Panc1 (cell line): ENCODE measurements around the gene LRRC45. TPM values are rescaled to one million over a fixed set of nuclear protein-coding genes. Genes with fewer than 3 reads are reported as not detected.
A peak's percentile ranks its signal among the peaks of the same experiment; 100 is the strongest.

Experiments
- ATAC-seq: fragments of 200-7000 bp; cut with Tn5 transposase; 2 replicates; pipeline ENCODE4 v1.9.1; 2020; ENCODE audit warnings: mild to moderate bottlenecking, moderate library complexity
- BruUV-seq: library from RNA; stranded (reverse); fragments of 400-500 nt; replicated peaks from 2 replicates; lab custom pipeline; 2021; lab: Mats Ljungman, UMichigan
- CTCF ChIA-PET: fragments of 300-600 bp; sonication (Branson Sonifier 250); formaldehyde crosslinking; loops from one replicate; lab custom pipeline; 2022; ENCODE audit warnings: antibody characterized with exemption; lab: Charles Lee
- POLR2A ChIA-PET: fragments of 300-600 bp; sonication (Branson Sonifier 250); formaldehyde crosslinking; loops from one replicate; lab custom pipeline; 2022; ENCODE audit warnings: antibody characterized with exemption; lab: Charles Lee
- DNase-seq: peaks from one replicate; pipeline ENCODE4 v3.0.0-alpha.2; 2010; ENCODE audit warnings: low read depth, low spot score
- H3K27ac ChIP-seq: 2 replicates; pipeline ENCODE4 v1.5.1; 2011; ENCODE audit warnings: mild to moderate bottlenecking, low read length, inconsistent platforms
- H3K27me3 ChIP-seq: fragments of 200-500 bp; sonication (Bioruptor generic); 2 replicates; pipeline ENCODE4 v1.6.0; 2014; ENCODE audit warnings: low read length, inconsistent platforms; ENCODE audit not compliant: control insufficient read depth, insufficient read depth
- H3K36me3 ChIP-seq: fragments of 200-500 bp; sonication (Bioruptor generic); 2 replicates; pipeline ENCODE4 v1.5.1; 2014; ENCODE audit warnings: inconsistent platforms, mild to moderate bottlenecking, low read length, moderate library complexity; ENCODE audit not compliant: control insufficient read depth, insufficient read depth
- H3K4me1 ChIP-seq: 2 replicates; pipeline ENCODE4 v1.5.1; 2011; ENCODE audit warnings: inconsistent platforms, mild to moderate bottlenecking, low read length, moderate library complexity; ENCODE audit not compliant: control insufficient read depth, insufficient read depth
- H3K4me3 ChIP-seq, 2 experiments: 2 replicates each; pipeline ENCODE4 v1.5.1; 2011 to 2012; ENCODE audit warnings: low read depth in 2 of 2, low read length in 2 of 2, mild to moderate bottlenecking in 2 of 2, inconsistent platforms in 1 of 2, moderate library complexity in 1 of 2
- H3K9me3 ChIP-seq: fragments of 200-500 bp; sonication (Bioruptor generic); 2 replicates; pipeline ENCODE4 v1.5.1; 2014; ENCODE audit warnings: low read depth, mild to moderate bottlenecking, inconsistent platforms, low read length, moderate library complexity; ENCODE audit not compliant: control insufficient read depth, insufficient read depth
- POLR2AphosphoS5 ChIP-seq: IDR thresholded peaks from 2 replicates; pipeline ENCODE4 v1.6.1; 2012; ENCODE audit warnings: mild to moderate bottlenecking, low read depth, low read length, moderate library complexity
- SIN3A ChIP-seq: IDR thresholded peaks from 2 replicates; pipeline ENCODE4 v1.6.1; 2012; ENCODE audit warnings: low read depth, mild to moderate bottlenecking, low read length, moderate library complexity, borderline replicate concordance; ENCODE audit not compliant: insufficient read depth
- TCF7L2 ChIP-seq: IDR thresholded peaks from 2 replicates; pipeline ENCODE4 v1.6.1; 2011; ENCODE audit warnings: mild to moderate bottlenecking, low read depth, low read length, inconsistent platforms
- in situ Hi-C: cut with HindIII; loops from 2 replicates; pipeline ENCODE4 v1.10.0; 2016; ENCODE audit warnings: low sequenced_read_pairs, low pct_unique_long_range_greater_than_20kb
- intact Hi-C: fragments of 100-400 bp; cut with micrococcal nuclease; formaldehyde crosslinking; loops from one replicate; pipeline ENCODE4 v1.10.0; 2022; ENCODE audit not compliant: unreplicated experiment
- total RNA-seq: library from RNA; stranded (reverse); gene quantifications from one replicate; pipeline ENCODE4 v1.2.1, GENCODE V29; 2021; ENCODE audit not compliant: unreplicated experiment
- TF ChIP-seq, protein P1 (sequence below), 2 experiments: IDR thresholded peaks; 2 replicates each; pipeline ENCODE4 v1.6.1; 2011 to 2012; ENCODE audit warnings: low read depth in 2 of 2, control low read depth in 1 of 2, low read length in 1 of 2, mild to moderate bottlenecking in 1 of 2, moderate library complexity in 1 of 2; ENCODE audit not compliant: insufficient read depth in 1 of 2
- TF ChIP-seq, protein P2 (sequence below): fragments of 450-650 bp; IDR thresholded peaks from 2 replicates; pipeline ENCODE4 v1.5.1; 2017; ENCODE audit warnings: mild to moderate bottlenecking

LRRC45 gene
- total RNA-seq, 1 experiment from 2014 or later: 29.9 TPM

DNA sequence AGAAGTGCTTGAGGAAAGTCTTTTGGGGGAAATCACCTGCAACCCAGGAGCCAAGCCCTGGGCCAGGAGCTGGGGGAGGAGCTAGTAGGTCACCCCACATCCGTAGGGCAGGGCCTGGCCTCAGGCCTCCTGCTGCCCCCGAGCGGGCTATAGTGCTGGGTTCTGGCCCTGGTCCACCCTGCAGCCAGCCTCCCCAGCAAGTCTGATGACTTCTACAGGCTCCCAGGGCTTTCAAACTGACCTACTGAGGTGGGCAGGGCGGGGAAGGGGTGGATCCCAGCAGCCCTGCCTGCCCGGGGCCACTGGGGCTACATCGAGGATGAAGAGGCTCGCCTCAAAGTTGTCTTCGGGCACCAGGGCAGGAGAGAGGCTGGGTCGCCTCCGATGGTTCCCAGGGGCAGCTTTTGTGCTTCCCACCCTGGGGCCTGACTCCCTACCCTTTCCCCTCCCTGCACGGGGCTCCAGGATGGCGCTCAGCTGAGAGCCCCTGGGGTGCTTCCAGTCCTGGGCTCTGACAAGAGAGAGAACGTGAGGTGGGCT lies 5.4 kb upstream of the LRRC45 start:
- ChIA-PET POLR2A (no interaction called here), CTCF (no interaction called here)
- intact Hi-C loops: no loop called here
- Histone ChIP-seq H3K4me1 (peaks cover 34% of the 10 kb centered on the region), H3K27ac (no peak overlapping the region), H3K36me3 (no peaks in the 10 kb centered on the region; the same call in 1 of the 2 replicates), H3K27me3 (no peaks in the 10 kb centered on the region), H3K9me3 (no peaks in the 10 kb centered on the region), H3K4me3 (no peak overlapping the region)
- in situ Hi-C loops: no loop called here
- TF ChIP-seq POLR2AphosphoS5: no peak
- no peak for TF ChIP-seq TCF7L2
- no peak for TF ChIP-seq SIN3A
- TF ChIP-seq, protein P1, sequence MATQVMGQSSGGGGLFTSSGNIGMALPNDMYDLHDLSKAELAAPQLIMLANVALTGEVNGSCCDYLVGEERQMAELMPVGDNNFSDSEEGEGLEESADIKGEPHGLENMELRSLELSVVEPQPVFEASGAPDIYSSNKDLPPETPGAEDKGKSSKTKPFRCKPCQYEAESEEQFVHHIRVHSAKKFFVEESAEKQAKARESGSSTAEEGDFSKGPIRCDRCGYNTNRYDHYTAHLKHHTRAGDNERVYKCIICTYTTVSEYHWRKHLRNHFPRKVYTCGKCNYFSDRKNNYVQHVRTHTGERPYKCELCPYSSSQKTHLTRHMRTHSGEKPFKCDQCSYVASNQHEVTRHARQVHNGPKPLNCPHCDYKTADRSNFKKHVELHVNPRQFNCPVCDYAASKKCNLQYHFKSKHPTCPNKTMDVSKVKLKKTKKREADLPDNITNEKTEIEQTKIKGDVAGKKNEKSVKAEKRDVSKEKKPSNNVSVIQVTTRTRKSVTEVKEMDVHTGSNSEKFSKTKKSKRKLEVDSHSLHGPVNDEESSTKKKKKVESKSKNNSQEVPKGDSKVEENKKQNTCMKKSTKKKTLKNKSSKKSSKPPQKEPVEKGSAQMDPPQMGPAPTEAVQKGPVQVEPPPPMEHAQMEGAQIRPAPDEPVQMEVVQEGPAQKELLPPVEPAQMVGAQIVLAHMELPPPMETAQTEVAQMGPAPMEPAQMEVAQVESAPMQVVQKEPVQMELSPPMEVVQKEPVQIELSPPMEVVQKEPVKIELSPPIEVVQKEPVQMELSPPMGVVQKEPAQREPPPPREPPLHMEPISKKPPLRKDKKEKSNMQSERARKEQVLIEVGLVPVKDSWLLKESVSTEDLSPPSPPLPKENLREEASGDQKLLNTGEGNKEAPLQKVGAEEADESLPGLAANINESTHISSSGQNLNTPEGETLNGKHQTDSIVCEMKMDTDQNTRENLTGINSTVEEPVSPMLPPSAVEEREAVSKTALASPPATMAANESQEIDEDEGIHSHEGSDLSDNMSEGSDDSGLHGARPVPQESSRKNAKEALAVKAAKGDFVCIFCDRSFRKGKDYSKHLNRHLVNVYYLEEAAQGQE (IDR thresholded peaks at IDR 0.05; ENCODE audit: insufficient read depth in 1 of 2, low read depth in 2 of 2, low read length in 1 of 2): no peak
- TF ChIP-seq, protein P2, sequence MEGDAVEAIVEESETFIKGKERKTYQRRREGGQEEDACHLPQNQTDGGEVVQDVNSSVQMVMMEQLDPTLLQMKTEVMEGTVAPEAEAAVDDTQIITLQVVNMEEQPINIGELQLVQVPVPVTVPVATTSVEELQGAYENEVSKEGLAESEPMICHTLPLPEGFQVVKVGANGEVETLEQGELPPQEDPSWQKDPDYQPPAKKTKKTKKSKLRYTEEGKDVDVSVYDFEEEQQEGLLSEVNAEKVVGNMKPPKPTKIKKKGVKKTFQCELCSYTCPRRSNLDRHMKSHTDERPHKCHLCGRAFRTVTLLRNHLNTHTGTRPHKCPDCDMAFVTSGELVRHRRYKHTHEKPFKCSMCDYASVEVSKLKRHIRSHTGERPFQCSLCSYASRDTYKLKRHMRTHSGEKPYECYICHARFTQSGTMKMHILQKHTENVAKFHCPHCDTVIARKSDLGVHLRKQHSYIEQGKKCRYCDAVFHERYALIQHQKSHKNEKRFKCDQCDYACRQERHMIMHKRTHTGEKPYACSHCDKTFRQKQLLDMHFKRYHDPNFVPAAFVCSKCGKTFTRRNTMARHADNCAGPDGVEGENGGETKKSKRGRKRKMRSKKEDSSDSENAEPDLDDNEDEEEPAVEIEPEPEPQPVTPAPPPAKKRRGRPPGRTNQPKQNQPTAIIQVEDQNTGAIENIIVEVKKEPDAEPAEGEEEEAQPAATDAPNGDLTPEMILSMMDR: no peak
- ATAC-seq (no peak), DNase-seq (no peak)
- BruUV-seq: no TSS peak

DNA sequence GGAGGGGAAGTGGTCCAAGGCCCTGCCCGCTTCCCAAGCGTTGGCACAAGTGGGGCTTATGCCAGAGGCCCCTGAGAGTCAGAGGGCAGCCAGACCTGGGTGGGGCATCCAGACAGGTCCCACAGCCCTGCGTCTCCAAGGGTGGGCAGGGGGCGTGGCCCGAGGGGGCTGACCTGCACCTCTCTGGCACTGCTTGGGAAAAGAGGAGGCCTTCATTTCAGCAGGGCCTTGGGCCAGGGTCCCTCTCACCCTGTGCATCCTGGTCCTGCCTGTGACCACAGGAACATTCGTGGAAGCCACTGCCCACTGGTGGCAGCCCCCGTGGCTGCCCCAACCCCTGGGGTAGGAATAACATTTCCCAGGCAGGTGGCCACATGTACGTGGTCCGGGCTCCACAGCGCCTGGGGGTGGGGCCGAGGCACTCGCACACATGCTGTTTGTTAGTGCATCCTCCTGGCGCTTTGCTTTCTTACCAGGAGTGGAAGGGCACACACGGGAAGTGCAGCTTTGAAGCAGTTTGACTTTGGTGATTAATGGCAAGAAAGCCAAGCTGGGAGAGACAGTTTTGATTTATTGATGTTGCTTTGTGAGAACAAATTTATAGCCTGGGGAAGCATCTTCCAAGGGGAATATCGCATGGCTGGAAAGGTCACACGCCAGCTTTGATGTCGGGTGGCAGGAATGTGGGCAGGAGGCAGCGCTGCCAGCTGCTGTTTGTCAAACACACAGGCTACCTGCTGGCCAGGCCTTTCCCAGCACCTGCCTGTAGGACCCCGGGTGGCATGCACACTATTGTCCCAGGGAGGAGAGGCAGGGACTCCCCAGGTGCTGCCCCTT lies 4.7 kb upstream of the LRRC45 start:
- ATAC-seq (no peak), DNase-seq (no peak)
- TF ChIP-seq, protein P1 (IDR thresholded peaks at IDR 0.05; ENCODE audit: insufficient read depth in 1 of 2, low read depth in 2 of 2, low read length in 1 of 2): no peak
- no peak for TF ChIP-seq SIN3A
- TF ChIP-seq, protein P2: no peak
- TF ChIP-seq POLR2AphosphoS5: peak; percentile 31; the same call in 1 of the 2 replicates
- TF ChIP-seq TCF7L2: peak; percentile 83
- BruUV-seq: TSS peak; percentile 86
- no peak overlapping the region for H3K4me3 ChIP-seq
- peaks cover 30% of the 10 kb centered on the region for H3K4me1 ChIP-seq
- in situ Hi-C loops (no loop called here), intact Hi-C loops (no loop called here)
- no peaks in the 10 kb centered on the region; the same call in 1 of the 2 replicates for H3K36me3 ChIP-seq
- ChIA-PET POLR2A (interaction anchor here (0.6 kb wide), 1 partner anchor 18 kb away, joined by 3 read pairs; no protein-coding TSS in a partner anchor), CTCF (interaction anchor here (5.3 kb wide), 1 partner anchor 57 kb away, joined by 37 read pairs; the partner anchor contains the start of gene NOTUM)
- no peaks in the 10 kb centered on the region for H3K9me3 ChIP-seq
- H3K27ac ChIP-seq: 0 out of 2 replicates have a peak overlapping the region, but pooled peaks have one; percentile 23
- no peaks in the 10 kb centered on the region for H3K27me3 ChIP-seq
